ENCODE results near the gene ALKBH6. TPM values are rescaled to one million over a fixed set of nuclear protein-coding genes. Genes with fewer than 3 reads are reported as not detected.

The ALKBH6 gene
- total RNA-seq, 1 donor from 2014 or later, result 16.3 TPM

GRCh38 chr19:36003284-36003683, 10.7 kb downstream of the ALKBH6 start:
- H3K36me3 Mint-ChIP-seq, result peaks cover 2% of the 10 kb centered on the region
- DNase-seq (ENCODE audit: low spot score), result no peak
- Histone ChIP-seq H3K27me3 (no peaks in the 10 kb centered on the region), H3F3A (ENCODE audit: low read depth) (no peaks in the 10 kb centered on the region), H3K9me3 (ENCODE audit: low read depth) (no peaks in the 10 kb centered on the region), H3K4me3 (no peak overlapping the region), H3K27ac (no peak overlapping the region), H3K9ac (no peak overlapping the region), H2AFZ (replicated peaks) (no peak overlapping the region), H3K79me2 (ENCODE audit: low read depth) (no peaks in the 10 kb centered on the region), H4K20me1 (ENCODE audit: low read depth) (no peaks in the 10 kb centered on the region), H3K4me1 (peaks cover 5% of the 10 kb centered on the region), H3K36me3 (no peaks in the 10 kb centered on the region), H3K4me2 (no peak overlapping the region)
- peaks cover 3% of the 10 kb centered on the region for H3K27me3 Mint-ChIP-seq (ENCODE audit: insufficient read depth, low read depth)
- no peaks in the 10 kb centered on the region for H3K9me3 Mint-ChIP-seq
- no peak overlapping the region for H3K4me3 Mint-ChIP-seq
- TF ChIP-seq EZH2phosphoT487 (IDR thresholded peaks at IDR 0.05) (no peak), EZH2 (IDR thresholded peaks at IDR 0.05) (no peak)
- H3K27ac Mint-ChIP-seq, result no peak overlapping the region
- H3K4me1 Mint-ChIP-seq, result no peaks in the 10 kb centered on the region

- Mint-ChIP-seq H3K36me3 (peaks cover 5% of the 10 kb centered on the region), H3K4me3 (no peak overlapping the region), H3K4me1 (peaks cover 8% of the 10 kb centered on the region), H3K27me3 (ENCODE audit: insufficient read depth, low read depth) (no peaks in the 10 kb centered on the region), H3K27ac (no peak overlapping the region), H3K9me3 (no peaks in the 10 kb centered on the region)
- Histone ChIP-seq H3K4me1 (no peaks in the 10 kb centered on the region), H3K9ac (no peak overlapping the region), H3K79me2 (ENCODE audit: low read depth) (peaks cover 2% of the 10 kb centered on the region), H3K27me3 (no peaks in the 10 kb centered on the region), H3K4me2 (no peak overlapping the region), H3F3A (ENCODE audit: low read depth) (no peaks in the 10 kb centered on the region), H3K36me3 (no peaks in the 10 kb centered on the region), H3K27ac (no peak overlapping the region), H4K20me1 (ENCODE audit: low read depth) (peaks cover 3% of the 10 kb centered on the region), H2AFZ (replicated peaks) (no peak overlapping the region), H3K9me3 (ENCODE audit: low read depth) (no peaks in the 10 kb centered on the region), H3K4me3 (no peak overlapping the region)
- TF ChIP-seq CTCF (IDR thresholded peaks at IDR 0.05), result no peak
- no peak for DNase-seq (ENCODE audit: low spot score)
Measured at GRCh38 chr19:36001605-36002004, 12.4 kb downstream of the ALKBH6 start.

- peaks cover 14% of the 10 kb centered on the region for H3F3A ChIP-seq (ENCODE audit: low read depth)
- peaks cover 12% of the 10 kb centered on the region for H4K20me1 ChIP-seq (ENCODE audit: low read depth)
- peaks cover 5% of the 10 kb centered on the region for H3K36me3 Mint-ChIP-seq
- peaks cover 13% of the 10 kb centered on the region for H3K79me2 ChIP-seq (ENCODE audit: low read depth)
- H3K4me3 ChIP-seq, result no peak overlapping the region
- no peaks in the 10 kb centered on the region for H3K9me3 ChIP-seq (ENCODE audit: low read depth)
- TF ChIP-seq EZH2phosphoT487 (IDR thresholded peaks at IDR 0.05) (no peak), CTCF (IDR thresholded peaks at IDR 0.05) (no peak), EZH2 (IDR thresholded peaks at IDR 0.05) (no peak)
- no peak overlapping the region for H2AFZ ChIP-seq (replicated peaks)
- no peak overlapping the region for H3K27ac ChIP-seq
- no peaks in the 10 kb centered on the region for H3K9me3 Mint-ChIP-seq
- H3K4me1 Mint-ChIP-seq, result peaks cover 28% of the 10 kb centered on the region
- H3K27me3 Mint-ChIP-seq (ENCODE audit: insufficient read depth, low read depth), result peaks cover under 1% of the 10 kb centered on the region
- H3K4me2 ChIP-seq, result peak overlapping the region; percentile 83
- no peak overlapping the region for H3K9ac ChIP-seq
- DNase-seq (ENCODE audit: low spot score), result no peak
- H3K27me3 ChIP-seq, result no peaks in the 10 kb centered on the region
- no peak overlapping the region for H3K27ac Mint-ChIP-seq
- no peaks in the 10 kb centered on the region for H3K4me1 ChIP-seq
- H3K4me3 Mint-ChIP-seq, result peak overlapping the region; percentile 88
- no peaks in the 10 kb centered on the region for H3K36me3 ChIP-seq
Measured at GRCh38 chr19:35996777-35997176, 17.2 kb downstream of the ALKBH6 start.

- H3K27ac ChIP-seq, result no peak within 1 kb of the TSS
- H3K4me3 ChIP-seq, result peak within 1 kb of the TSS; percentile 59
- no peak within 1 kb of the TSS for H3K9ac ChIP-seq
- peaks cover 14% of the 10 kb centered on the region for H3F3A ChIP-seq (ENCODE audit: low read depth)
- Mint-ChIP-seq H3K4me1 (peaks cover 30% of the 10 kb centered on the region), H3K27me3 (ENCODE audit: insufficient read depth, low read depth) (peaks cover 2% of the 10 kb centered on the region), H3K36me3 (peaks cover 3% of the 10 kb centered on the region), H3K27ac (peak within 1 kb of the TSS; percentile 78), H3K4me3 (peak within 1 kb of the TSS; percentile 89), H3K9me3 (no peaks in the 10 kb centered on the region)
- H3K9me3 ChIP-seq (ENCODE audit: low read depth), result no peaks in the 10 kb centered on the region
- TF ChIP-seq EZH2 (IDR thresholded peaks at IDR 0.05), result peak; percentile 28
- TF ChIP-seq EZH2phosphoT487 (IDR thresholded peaks at IDR 0.05), result no peak
- TF ChIP-seq CTCF (IDR thresholded peaks at IDR 0.05), result no peak
- DNase-seq (ENCODE audit: low spot score), result peak; percentile 96
- peak within 1 kb of the TSS; percentile 58 for H2AFZ ChIP-seq (replicated peaks)
- peaks cover 12% of the 10 kb centered on the region for H4K20me1 ChIP-seq (ENCODE audit: low read depth)
- no peaks in the 10 kb centered on the region for H3K4me1 ChIP-seq
- H3K36me3 ChIP-seq, result no peaks in the 10 kb centered on the region
- H3K4me2 ChIP-seq, result peak within 1 kb of the TSS; percentile 83
- peaks cover under 1% of the 10 kb centered on the region for H3K27me3 ChIP-seq
- peaks cover 13% of the 10 kb centered on the region for H3K79me2 ChIP-seq (ENCODE audit: low read depth)
Measured at GRCh38 chr19:35995048-35995993, 18.7 kb downstream of the ALKBH6 start, which contains the start of gene SDHAF1. SDHAF1 (plus strand) TSS chr19:35995188; CDS start chr19:35995275, 87 bp downstream.

Data from neural progenitor cell (in vitro differentiated cells).